NCI-H2107 treated with DMSO at 0.1 percent for 48 hours (cell line): ENCODE results near the gene PTPDC1.

Source experiments
- DNase-seq: peaks from one replicate; lab custom pipeline; 2025; ENCODE audit not compliant: unreplicated experiment; lab: John Stamatoyannopoulos, UW

Gene PTPDC1, protein sequence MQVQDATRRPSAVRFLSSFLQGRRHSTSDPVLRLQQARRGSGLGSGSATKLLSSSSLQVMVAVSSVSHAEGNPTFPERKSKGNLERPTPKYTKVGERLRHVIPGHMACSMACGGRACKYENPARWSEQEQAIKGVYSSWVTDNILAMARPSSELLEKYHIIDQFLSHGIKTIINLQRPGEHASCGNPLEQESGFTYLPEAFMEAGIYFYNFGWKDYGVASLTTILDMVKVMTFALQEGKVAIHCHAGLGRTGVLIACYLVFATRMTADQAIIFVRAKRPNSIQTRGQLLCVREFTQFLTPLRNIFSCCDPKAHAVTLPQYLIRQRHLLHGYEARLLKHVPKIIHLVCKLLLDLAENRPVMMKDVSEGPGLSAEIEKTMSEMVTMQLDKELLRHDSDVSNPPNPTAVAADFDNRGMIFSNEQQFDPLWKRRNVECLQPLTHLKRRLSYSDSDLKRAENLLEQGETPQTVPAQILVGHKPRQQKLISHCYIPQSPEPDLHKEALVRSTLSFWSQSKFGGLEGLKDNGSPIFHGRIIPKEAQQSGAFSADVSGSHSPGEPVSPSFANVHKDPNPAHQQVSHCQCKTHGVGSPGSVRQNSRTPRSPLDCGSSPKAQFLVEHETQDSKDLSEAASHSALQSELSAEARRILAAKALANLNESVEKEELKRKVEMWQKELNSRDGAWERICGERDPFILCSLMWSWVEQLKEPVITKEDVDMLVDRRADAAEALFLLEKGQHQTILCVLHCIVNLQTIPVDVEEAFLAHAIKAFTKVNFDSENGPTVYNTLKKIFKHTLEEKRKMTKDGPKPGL

DNA sequence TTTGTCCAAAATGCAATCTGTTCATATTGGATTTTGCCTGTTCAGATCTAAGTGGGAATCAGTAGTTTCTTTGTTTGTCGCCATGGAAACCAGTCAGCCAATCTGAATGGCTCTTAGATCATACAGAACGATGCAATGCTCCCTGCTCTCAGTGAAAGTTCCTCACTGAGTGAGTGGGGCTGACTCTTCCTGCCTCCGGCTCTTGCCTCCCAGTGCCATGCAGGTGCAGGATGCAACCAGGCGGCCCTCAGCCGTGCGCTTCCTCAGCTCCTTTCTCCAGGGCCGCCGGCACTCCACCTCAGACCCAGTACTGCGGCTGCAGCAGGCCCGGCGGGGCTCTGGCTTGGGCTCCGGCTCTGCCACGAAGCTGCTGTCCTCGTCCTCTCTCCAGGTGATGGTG, at the start of gene PTPDC1:
Gene PTPDC1 (plus strand): TSS at position 151 of the 400 bp plus-strand sequence. CDS start 67 bp downstream, at position 218.
- DNase-seq: peak; percentile 5

DNA sequence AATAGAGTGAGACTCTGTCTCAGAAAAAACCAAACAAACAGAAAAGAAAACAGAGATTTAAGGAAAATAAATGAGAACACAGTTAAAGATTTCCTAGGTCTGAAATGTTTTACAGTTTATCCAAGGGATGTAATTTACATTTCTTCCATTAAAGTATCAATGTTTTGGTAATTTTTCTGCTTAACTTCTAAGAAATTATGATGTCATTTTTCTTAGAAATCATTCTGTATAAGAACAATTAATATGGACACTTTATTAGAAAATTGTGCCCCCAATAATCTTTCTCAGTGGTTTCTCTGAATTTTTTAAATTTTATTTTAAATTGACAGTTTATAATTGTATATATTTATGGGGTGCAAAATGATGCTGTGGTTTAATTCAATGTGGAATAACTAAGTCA, 49.8 kb upstream of the PTPDC1 start:
- no peak for DNase-seq

DNA sequence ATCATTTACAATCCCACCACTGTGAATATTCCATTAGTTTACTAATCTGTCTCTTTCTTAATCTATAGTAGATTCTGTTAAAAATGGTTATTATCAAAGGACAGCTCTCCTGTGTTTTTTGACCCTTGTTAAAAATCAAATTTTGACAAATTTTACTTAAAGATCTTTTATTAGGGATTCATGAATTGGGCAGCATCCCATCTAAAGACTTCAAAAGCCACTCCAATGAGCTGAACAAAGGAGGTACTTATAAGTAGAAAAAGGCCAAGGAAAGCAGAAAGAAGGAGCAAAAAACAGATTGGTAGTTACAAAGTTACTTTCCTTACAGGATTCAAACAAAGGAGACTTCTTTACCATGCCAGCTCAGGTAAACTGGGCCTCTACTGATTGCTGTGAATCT, 44.5 kb upstream of the PTPDC1 start:
- no peak for DNase-seq

DNA sequence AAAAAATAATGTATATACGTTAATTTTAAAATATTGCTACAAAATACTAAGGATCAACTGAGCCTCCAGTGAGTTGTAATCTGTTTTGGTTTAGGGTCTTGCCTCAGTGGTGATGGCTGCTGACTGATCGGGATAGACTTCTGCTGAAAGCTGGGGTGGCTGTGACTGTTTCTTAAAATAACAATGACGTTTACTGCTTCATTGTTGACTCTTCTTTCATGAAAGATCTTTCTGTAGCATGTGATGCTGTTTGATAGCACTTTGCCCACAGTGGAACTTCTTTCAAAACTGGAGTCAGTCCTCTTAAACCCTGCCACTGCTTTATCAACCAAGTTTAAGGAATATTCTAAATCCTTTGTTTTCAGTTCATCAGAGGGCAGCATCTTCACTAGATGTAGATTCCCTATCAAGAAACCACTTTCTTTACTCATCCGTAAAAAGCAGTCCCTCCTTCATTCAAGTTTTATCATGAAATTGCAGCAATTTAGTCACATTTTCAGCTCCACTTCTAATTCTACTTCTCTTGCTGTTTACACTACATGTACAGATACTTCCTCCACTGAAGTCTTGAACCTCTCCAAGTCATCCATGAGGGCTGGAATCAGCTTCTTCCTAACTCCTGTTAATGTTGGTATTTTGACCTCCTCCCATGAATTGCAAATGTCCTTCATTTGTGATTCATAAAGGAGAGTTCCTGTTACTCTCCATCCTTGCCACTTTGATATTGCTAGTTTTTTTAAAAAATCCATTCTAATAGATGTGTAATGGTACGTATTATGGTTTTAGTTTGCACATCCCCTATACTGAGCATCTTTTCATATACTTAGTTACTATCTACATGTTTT, 41.5 kb upstream of the PTPDC1 start:
- DNase-seq: no peak

DNA sequence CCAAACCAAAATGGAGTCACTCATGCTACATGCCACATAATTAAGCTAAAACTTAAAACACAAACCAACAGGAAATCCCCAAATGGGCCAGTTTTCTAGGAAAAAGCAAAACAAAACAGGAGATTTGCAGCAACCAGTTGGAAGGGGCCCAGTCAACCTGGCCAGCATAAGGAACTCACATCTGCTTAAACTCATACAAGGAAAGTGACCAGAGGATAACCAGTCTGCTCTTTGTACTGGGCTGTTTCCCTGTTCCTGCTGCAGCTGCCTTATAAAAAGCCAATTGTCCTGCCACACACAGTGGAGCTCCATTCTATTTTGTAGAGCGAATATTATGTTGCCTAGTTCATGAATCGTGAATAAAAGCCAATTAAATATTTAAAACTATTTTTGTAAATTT, 29.5 kb upstream of the PTPDC1 start:
- no peak for DNase-seq

DNA sequence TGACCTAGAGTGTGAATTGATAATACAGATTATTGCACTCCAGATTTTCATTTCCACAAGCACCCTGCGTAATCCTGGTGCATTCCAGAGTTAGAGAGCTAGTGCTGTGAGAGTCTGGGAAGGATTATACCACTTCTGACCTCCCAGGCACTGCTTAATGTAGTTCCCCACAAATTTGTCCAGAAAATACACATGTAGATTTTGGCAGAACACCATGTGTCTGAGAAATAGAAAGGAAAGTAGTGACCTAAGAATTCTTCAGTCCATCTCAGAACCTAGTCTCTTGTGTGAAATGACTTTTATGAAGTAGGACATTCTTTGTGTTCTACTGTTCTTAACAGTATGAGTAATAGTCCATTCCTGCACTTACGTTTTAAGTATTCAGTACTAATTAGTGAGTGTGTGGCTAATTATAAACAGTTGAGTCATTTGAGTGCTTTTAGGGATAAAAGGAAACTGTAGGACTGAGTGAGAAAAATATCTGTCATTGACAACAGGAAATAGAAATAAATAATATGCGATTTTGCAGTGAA, 27.8 kb upstream of the PTPDC1 start:
- DNase-seq: no peak

DNA sequence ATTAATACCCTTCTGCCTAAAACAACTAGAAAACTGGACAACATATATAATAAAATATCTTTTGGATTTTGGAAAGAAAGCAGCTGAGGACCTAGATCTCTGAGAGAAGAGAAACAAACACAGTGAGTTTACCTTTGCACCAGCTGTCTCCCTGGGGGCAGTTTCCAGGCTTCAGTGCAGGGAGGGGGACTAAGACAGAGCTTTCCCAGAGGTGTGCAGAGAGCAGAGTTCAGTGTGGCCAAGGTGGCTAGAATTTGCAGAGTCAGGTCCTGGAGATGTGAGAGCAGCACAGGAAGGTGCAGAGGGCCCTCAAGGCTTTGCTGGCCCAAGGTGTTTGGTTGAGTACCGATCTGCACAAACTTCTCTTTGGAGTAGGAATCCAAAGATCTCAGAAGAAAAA, 26.3 kb upstream of the PTPDC1 start:
- DNase-seq: no peak

DNA sequence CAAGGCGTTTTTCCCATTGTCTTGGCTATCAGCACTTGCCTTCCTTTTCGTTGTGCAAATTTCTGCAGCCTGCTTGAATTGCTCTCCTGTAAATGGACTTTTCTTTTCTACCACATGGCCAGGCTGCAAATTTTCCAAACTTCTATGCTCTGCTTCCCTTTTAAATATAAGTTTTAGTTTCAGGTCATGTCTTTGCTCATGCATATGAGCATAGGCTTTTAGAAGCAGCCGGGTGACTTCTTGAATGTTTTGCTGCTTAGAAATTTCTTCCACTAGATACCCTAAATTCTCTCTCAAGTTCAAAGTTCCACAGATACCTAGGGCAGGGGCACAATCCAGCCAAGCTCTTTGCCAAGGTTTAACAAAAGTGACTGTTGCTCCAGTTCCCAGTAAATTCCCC, 22.4 kb upstream of the PTPDC1 start:
- no peak for DNase-seq

DNA sequence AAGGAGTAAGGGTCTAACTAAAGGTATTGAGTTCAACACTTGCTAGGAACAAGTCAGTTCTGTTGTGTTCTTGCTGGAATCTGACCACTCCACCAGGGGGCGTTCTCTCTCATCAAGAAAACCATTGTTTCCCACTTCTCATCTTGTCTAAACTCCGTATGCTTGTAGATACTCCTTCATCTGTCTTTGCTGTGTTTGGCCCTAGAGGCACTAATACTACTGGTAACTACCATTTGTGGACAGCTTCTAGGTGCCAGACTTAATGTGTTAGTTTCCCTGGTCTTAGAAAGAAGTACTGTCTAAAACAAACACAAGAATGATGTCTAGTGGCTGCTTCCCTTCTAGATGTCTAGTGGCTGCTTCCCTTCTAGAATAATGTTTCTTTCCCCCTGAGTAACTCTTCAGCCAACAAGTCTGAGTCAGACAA, 18.7 kb upstream of the PTPDC1 start:
- peak; percentile 55 for DNase-seq

DNA sequence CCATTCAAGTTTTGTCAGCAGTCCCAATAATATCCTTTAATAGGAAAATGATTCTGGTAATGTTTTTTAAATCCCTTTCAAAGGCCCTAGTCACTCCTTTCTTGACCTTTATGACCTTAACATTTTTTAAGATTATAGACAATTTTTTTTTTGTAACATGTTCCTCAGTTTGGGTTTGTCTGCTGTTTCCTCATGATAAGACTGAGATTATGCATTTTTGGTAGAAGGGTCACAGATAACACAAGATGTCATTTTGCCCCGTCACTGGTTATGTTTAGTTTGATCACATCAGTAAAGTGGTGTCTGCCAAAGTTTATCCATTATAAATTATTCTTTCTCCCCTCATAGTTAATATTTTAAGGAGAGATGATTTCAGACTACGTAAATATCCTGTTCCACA, 16.0 kb upstream of the PTPDC1 start:
- DNase-seq: no peak

DNA sequence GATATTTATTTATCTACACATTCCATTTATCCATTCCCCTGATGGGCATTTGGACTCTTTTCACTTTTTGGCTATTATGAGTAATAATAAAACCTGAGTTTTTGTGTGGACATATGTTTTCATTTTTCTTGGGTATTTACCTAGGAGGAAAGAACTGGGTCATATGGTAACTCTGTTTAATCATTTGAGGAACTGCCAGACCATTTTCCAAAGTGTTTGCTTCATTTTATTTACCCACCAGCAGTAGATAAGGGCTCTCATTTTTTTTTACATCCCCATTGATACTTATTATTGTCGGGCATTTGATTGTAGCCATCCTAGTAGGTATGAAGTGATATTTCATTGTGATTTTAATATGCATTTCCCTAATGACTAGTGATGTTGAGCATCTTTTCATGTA, 7.7 kb upstream of the PTPDC1 start:
- no peak for DNase-seq

DNA sequence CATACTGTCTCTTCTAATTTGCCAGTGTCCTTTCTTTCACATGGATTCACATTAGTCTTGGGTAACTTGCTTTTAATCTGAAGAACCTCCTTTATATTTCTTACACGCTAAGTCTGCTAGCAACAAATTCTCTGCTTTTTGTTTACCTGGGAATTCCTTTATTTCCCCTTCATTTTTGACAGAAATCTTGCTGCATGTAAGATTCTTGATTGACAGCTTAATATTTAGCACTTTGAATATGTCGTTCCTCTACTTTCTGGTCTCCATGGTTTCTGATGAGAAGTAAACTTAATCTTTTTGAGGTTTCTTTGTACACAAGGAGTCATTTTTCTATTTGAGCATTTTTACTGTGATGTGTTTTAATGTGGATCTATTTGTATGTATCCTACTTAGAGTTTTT, 6.2 kb upstream of the PTPDC1 start:
- DNase-seq: no peak

DNA sequence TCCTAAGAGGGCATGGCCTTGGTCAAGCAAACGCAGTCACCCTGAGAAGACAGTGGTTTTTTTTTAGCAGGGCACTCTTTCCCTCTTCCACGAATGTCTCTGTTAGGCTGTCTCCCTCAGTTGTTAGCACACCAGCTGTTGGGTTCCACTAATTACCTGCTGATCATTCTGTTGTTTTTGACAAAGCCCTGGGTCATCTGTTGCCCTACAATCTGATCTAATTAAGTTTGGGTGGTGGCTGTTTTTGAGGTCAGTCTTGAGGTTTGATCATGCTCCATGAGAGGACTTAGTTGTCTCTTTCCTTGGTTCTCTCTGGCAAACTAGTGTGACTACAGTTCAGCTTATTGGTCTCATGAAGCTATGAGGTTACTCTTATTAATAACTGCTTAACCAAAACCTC, 5.0 kb upstream of the PTPDC1 start:
- DNase-seq: no peak

DNA sequence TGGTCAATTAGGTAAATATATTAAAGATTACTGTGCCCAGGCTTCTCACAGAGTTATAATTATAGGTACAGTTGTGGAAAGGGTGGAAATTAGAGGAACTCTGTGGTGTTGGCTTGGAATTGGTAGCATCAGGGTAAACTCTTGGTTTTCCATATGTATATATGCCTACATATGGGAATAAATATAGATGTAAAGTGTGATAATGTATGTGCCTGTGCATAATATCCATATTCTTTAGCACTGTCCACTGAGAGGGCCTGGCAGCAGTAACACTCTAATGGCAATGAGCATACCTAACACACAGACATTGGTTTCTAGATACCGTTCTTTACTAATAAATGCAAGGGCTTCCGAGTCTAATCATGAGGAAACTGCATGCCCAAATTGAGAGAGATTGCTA, 4.0 kb upstream of the PTPDC1 start:
- no peak for DNase-seq

DNA sequence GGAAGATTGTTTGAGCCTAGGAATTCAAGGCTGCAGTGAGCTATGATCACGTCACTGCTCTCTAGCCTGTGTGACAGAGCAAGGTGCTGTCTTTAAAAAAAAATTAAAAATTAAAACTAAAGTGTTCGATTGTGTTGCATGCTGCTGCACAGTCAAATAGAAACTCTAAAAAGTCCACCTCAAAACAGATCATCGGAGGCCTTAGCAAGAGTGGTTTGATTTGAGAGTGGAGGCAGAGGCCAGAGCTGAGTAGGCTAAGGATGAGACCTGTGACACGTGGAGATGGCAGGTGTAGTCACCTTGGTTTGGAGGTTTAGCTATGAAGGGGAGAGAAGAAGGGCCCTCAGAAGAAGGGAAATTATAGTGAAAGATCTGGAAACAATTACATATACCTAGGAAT, 2.8 kb upstream of the PTPDC1 start:
- DNase-seq: no peak

DNA sequence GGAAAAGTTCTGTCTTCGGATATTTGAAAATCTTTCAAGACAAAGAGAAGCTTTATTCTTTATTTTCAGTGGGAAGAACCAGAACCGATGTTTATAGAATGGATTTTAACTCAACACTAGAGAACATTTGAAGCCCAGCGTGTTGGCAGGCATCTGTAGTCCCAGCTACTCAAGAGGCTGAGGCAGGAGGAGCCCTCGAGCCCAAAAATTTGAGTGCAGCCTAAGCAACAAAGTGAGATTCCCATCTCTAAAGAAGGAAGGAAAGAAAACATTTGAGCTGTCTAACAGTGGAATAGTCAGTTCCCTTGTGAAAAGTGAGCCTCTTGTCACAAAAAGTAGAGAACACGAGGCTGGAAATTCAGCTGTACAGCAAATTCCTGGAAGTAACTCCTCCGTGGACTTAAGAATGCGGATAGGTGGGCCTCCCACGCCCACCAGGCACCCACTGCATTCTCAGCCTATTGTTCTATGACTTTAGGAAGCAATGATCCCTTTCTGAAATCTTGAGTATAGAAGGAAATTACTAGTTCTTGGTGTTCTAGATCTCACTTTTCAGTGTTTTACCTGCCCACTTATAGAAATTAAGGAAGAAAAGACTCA, 2.3 kb upstream of the PTPDC1 start:
- DNase-seq: no peak

DNA sequence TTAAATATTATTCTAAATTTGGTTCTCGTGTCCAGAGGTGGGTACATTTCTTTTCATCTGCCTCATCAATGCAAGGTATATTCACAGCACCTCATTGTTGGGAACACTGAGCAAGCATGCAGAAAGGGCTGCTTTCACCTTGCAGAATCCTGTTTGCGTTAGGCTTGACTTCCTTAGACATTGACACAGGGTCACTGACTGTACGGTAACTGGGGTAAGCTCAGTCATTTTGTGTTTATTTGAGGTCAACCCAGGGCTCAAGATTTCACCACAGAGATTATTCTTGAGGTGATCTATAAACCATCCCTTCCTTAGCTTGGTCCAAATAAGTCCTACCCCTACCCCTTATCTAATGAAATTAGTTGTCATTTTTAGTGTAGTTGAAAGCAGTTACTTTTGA, 1.7 kb upstream of the PTPDC1 start:
- DNase-seq: no peak

DNA sequence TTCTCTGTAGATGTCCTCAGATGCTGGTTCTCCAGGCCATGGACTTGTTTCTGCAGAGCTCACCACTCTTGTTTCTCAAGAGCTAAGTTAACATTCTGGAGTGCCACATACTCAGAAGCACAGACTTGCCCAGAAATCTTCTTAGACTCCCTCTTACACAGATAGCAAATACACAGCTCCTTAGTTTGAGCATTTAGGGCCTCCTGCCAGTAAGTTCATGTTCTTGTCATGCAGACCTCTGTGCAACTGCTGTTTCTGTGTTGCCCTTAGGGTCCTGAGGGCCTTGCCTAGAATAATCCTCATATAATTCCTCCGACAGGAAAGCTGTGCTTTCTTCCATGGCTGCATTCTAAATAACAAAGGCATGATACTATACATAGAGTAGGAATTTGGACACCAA, 1.3 kb upstream of the PTPDC1 start:
- DNase-seq: no peak

DNA sequence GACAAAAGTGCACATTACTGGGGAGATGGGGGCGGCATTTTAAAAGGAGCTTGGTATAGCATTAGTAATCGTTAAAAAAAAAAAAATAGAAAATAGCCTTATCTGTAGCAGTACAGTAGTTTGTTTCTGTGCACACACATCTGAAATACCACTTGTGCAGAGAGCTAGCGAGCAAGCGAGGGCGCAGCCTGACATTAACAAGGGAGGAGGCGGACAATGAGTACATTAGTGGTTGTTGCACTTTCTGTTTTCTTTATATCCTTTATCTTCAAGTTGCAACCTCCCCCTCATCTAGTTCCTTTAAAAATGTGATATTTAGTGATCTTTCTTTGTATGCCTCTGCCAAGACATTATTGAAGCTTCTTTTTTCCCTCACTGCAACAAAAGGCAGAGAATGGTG, 880 bp upstream of the PTPDC1 start:
- no peak for DNase-seq

DNA sequence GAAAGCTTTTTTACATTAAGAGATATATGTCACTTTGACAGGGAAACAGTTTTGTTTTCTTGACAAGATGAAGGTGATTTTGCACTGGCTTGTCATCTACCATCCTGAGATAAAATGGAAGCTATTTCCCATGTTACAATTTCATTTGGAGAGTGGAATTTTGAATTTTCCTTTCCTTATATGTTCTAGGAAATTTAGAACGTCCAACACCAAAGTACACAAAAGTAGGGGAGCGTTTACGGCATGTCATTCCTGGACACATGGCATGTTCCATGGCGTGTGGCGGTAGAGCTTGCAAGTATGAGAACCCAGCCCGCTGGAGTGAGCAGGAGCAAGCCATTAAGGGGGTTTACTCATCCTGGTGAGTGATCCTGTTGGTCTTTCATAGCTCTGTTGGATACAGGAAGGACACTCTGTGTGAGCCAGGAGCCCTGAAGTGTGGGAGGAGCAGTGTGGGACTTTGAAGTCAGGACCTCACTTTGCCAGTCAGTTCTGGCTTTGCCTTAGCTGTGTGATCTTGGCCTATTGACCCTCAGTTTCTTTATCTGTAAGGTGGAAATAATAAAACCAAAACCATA, 887 bp downstream of the PTPDC1 start:
- DNase-seq: no peak
